ENCODE data around the gene CLEC4M. TPM values are rescaled to one million over a fixed set of nuclear protein-coding genes. Genes with fewer than 3 reads are reported as not detected.

Gene CLEC4M, protein sequence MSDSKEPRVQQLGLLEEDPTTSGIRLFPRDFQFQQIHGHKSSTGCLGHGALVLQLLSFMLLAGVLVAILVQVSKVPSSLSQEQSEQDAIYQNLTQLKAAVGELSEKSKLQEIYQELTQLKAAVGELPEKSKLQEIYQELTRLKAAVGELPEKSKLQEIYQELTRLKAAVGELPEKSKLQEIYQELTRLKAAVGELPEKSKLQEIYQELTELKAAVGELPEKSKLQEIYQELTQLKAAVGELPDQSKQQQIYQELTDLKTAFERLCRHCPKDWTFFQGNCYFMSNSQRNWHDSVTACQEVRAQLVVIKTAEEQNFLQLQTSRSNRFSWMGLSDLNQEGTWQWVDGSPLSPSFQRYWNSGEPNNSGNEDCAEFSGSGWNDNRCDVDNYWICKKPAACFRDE
- total RNA-seq (2014; rRNA removed; shearing (Covaris generic)) (not detected in 2 replicates), polyA plus RNA-seq (2016; fragmentation: Nextera tagmentation; extraction: Ambion mirVana) (not detected in 2 replicates)
- long read RNA-seq, result 0 reads

GRCh38 chr19:7762719-7763293, at the start of gene CLEC4M:
CLEC4M (plus strand) TSS chr19:7763243; CDS start chr19:7763267, 24 bp downstream.
- TF ChIP-seq POLR2AphosphoS5 (IDR thresholded peaks at IDR 0.05; ENCODE audit: low read depth) (no peak), CREB1 (CRISPR knock-in tag; IDR thresholded peaks at IDR 0.05; ENCODE audit: low read depth) (no peak), ZNF114 (CRISPR knock-in tag; IDR thresholded peaks at IDR 0.05) (no peak), STAT1 (IDR thresholded peaks at IDR 0.05; ENCODE audit: unreplicated experiment) (no peak), JUNB (IDR thresholded peaks at IDR 0.05; ENCODE audit: unreplicated experiment) (no peak), EZH2phosphoT487 (IDR thresholded peaks at IDR 0.05; ENCODE audit: unreplicated experiment) (no peak), ETS1 (IDR thresholded peaks at IDR 0.05) (no peak), EZH2 (IDR thresholded peaks at IDR 0.05; ENCODE audit: low read depth, unreplicated experiment) (no peak), ZNF331 (CRISPR knock-in tag; IDR thresholded peaks at IDR 0.05; ENCODE audit: low read depth) (no peak), NANOG (IDR thresholded peaks at IDR 0.05; ENCODE audit: borderline replicate concordance) (no peak)
- TF ChIP-seq, protein P1, sequence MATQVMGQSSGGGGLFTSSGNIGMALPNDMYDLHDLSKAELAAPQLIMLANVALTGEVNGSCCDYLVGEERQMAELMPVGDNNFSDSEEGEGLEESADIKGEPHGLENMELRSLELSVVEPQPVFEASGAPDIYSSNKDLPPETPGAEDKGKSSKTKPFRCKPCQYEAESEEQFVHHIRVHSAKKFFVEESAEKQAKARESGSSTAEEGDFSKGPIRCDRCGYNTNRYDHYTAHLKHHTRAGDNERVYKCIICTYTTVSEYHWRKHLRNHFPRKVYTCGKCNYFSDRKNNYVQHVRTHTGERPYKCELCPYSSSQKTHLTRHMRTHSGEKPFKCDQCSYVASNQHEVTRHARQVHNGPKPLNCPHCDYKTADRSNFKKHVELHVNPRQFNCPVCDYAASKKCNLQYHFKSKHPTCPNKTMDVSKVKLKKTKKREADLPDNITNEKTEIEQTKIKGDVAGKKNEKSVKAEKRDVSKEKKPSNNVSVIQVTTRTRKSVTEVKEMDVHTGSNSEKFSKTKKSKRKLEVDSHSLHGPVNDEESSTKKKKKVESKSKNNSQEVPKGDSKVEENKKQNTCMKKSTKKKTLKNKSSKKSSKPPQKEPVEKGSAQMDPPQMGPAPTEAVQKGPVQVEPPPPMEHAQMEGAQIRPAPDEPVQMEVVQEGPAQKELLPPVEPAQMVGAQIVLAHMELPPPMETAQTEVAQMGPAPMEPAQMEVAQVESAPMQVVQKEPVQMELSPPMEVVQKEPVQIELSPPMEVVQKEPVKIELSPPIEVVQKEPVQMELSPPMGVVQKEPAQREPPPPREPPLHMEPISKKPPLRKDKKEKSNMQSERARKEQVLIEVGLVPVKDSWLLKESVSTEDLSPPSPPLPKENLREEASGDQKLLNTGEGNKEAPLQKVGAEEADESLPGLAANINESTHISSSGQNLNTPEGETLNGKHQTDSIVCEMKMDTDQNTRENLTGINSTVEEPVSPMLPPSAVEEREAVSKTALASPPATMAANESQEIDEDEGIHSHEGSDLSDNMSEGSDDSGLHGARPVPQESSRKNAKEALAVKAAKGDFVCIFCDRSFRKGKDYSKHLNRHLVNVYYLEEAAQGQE (IDR thresholded peaks at IDR 0.05; ENCODE audit: unreplicated experiment), result no peak
- TF ChIP-seq, protein P2, sequence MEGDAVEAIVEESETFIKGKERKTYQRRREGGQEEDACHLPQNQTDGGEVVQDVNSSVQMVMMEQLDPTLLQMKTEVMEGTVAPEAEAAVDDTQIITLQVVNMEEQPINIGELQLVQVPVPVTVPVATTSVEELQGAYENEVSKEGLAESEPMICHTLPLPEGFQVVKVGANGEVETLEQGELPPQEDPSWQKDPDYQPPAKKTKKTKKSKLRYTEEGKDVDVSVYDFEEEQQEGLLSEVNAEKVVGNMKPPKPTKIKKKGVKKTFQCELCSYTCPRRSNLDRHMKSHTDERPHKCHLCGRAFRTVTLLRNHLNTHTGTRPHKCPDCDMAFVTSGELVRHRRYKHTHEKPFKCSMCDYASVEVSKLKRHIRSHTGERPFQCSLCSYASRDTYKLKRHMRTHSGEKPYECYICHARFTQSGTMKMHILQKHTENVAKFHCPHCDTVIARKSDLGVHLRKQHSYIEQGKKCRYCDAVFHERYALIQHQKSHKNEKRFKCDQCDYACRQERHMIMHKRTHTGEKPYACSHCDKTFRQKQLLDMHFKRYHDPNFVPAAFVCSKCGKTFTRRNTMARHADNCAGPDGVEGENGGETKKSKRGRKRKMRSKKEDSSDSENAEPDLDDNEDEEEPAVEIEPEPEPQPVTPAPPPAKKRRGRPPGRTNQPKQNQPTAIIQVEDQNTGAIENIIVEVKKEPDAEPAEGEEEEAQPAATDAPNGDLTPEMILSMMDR (conservative IDR thresholded peaks at IDR 0.05; ENCODE audit: low read depth in 2 of 2), result no peak
- TF ChIP-seq, protein P3, sequence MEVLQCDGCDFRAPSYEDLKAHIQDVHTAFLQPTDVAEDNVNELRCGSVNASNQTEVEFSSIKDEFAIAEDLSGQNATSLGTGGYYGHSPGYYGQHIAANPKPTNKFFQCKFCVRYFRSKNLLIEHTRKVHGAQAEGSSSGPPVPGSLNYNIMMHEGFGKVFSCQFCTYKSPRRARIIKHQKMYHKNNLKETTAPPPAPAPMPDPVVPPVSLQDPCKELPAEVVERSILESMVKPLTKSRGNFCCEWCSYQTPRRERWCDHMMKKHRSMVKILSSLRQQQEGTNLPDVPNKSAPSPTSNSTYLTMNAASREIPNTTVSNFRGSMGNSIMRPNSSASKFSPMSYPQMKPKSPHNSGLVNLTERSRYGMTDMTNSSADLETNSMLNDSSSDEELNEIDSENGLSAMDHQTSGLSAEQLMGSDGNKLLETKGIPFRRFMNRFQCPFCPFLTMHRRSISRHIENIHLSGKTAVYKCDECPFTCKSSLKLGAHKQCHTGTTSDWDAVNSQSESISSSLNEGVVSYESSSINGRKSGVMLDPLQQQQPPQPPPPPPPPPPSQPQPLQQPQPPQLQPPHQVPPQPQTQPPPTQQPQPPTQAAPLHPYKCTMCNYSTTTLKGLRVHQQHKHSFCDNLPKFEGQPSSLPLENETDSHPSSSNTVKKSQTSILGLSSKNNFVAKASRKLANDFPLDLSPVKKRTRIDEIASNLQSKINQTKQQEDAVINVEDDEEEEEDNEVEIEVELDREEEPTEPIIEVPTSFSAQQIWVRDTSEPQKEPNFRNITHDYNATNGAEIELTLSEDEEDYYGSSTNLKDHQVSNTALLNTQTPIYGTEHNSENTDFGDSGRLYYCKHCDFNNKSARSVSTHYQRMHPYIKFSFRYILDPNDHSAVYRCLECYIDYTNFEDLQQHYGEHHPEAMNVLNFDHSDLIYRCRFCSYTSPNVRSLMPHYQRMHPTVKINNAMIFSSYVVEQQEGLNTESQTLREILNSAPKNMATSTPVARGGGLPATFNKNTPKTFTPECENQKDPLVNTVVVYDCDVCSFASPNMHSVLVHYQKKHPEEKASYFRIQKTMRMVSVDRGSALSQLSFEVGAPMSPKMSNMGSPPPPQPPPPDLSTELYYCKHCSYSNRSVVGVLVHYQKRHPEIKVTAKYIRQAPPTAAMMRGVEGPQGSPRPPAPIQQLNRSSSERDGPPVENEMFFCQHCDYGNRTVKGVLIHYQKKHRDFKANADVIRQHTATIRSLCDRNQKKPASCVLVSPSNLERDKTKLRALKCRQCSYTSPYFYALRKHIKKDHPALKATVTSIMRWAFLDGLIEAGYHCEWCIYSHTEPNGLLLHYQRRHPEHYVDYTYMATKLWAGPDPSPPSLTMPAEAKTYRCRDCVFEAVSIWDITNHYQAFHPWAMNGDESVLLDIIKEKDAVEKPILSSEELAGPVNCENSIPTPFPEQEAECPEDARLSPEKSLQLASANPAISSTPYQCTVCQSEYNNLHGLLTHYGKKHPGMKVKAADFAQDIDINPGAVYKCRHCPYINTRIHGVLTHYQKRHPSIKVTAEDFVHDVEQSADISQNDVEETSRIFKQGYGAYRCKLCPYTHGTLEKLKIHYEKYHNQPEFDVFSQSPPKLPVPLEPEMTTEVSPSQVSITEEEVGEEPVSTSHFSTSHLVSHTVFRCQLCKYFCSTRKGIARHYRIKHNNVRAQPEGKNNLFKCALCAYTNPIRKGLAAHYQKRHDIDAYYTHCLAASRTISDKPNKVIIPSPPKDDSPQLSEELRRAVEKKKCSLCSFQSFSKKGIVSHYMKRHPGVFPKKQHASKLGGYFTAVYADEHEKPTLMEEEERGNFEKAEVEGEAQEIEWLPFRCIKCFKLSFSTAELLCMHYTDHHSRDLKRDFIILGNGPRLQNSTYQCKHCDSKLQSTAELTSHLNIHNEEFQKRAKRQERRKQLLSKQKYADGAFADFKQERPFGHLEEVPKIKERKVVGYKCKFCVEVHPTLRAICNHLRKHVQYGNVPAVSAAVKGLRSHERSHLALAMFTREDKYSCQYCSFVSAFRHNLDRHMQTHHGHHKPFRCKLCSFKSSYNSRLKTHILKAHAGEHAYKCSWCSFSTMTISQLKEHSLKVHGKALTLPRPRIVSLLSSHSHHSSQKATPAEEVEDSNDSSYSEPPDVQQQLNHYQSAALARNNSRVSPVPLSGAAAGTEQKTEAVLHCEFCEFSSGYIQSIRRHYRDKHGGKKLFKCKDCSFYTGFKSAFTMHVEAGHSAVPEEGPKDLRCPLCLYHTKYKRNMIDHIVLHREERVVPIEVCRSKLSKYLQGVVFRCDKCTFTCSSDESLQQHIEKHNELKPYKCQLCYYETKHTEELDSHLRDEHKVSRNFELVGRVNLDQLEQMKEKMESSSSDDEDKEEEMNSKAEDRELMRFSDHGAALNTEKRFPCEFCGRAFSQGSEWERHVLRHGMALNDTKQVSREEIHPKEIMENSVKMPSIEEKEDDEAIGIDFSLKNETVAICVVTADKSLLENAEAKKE (CRISPR knock-in tag; IDR thresholded peaks at IDR 0.05), result no peak
- Mint-ChIP-seq H3K27me3 (ENCODE audit: insufficient read depth, low read depth, poor library complexity) (peaks cover 23% of the 10 kb centered on the region), H3K36me3 (ENCODE audit: low read depth) (peaks cover 32% of the 10 kb centered on the region), H3K9me3 (peaks cover 50% of the 10 kb centered on the region), H3K4me1 (peaks cover 11% of the 10 kb centered on the region), H3K4me3 (no peak within 1 kb of the TSS), H3K27ac (0 out of 2 replicates have a peak within 1 kb of the TSS, but pooled peaks have one; percentile 37)
- Histone ChIP-seq H3K4me2 (no peak within 1 kb of the TSS), H3K4me3 (no peak within 1 kb of the TSS), H3K4me1 (ENCODE audit: insufficient read depth) (no peaks in the 10 kb centered on the region), H3K27me3 (ENCODE audit: insufficient read depth) (no peaks in the 10 kb centered on the region), H4K20me1 (replicated peaks; ENCODE audit: insufficient read depth) (no peaks in the 10 kb centered on the region), H3K79me2 (replicated peaks; ENCODE audit: insufficient read depth) (no peaks in the 10 kb centered on the region), H3K9me2 (ENCODE audit: insufficient read depth) (no peaks in the 10 kb centered on the region), H3F3A (replicated peaks; ENCODE audit: low read depth) (no peaks in the 10 kb centered on the region), H3K27ac (ENCODE audit: low read depth) (no peak within 1 kb of the TSS), H3K36me3 (ENCODE audit: insufficient read depth) (no peaks in the 10 kb centered on the region; the same call in 1 of the 2 replicates), H2AFZ (no peak within 1 kb of the TSS)
- ATAC-seq (no peak), DNase-seq (ENCODE audit: low spot score) (no peak)

Data from GM23338 (cell line).